SK-N-SH (cell line): ENCODE results near the gene TTLL6. TPM values are rescaled to one million over a fixed set of nuclear protein-coding genes. Genes with fewer than 3 reads are reported as not detected.

ENCODE experiments used
- CTCF ChIA-PET: fragments of 300-600, 350-600 bp; formaldehyde crosslinking; extraction: SDS; loops from one replicate; lab custom pipeline; 2021; lab: Yijun Ruan, JAX
- POLR2A ChIA-PET: fragments of 350-600 bp; sonication (Branson Sonifier 250); formaldehyde crosslinking; extraction: SDS; loops from one replicate; lab custom pipeline; 2020; ENCODE audit warnings: antibody characterized with exemption, inconsistent platforms; lab: Yijun Ruan, JAX
- DNase-seq: peaks from one replicate; pipeline ENCODE4 v3.0.0; 2012
- H2AFZ ChIP-seq: fragments of 200-600 bp; sonication (generic); 2 replicates; pipeline ENCODE4 v1.8.1; 2016; ENCODE audit warnings: antibody characterized with exemption, mild to moderate bottlenecking, low read depth
- H3F3A ChIP-seq: fragments of 200-600 bp; sonication (generic); replicated peaks from 2 replicates; pipeline ENCODE3; 2016; ENCODE audit warnings: antibody characterized with exemption, mild to moderate bottlenecking; ENCODE audit not compliant: insufficient read depth
- H3K27ac ChIP-seq, 2 experiments: fragments of 200-500 bp in 1 of 2; fragments of 200-600 bp in 1 of 2; sonication (Bioruptor generic) in 1 of 2; sonication (generic), shearing (Covaris generic) in 1 of 2; 2 replicates each; pipeline versions ENCODE4 v1.5.1 to v1.6.1; 2014 to 2016; ENCODE audit warnings: low read depth in 2 of 2, inconsistent platforms in 1 of 2, low read length in 1 of 2, mild to moderate bottlenecking in 1 of 2, mixed read lengths in 1 of 2
- H3K27me3 ChIP-seq: fragments of 200-600 bp; sonication (generic), shearing (Covaris generic); 2 replicates; pipeline ENCODE4 v1.6.1; 2016; ENCODE audit warnings: mixed run types; ENCODE audit not compliant: insufficient read depth
- H3K36me3 ChIP-seq, 2 experiments: fragments of 200-500 bp in 1 of 2; fragments of 200-600 bp in 1 of 2; sonication (Bioruptor generic) in 1 of 2; sonication (generic) in 1 of 2; replicated peaks in 1 of 2; 2 replicates each; pipeline versions ENCODE3 to v1.5.1; 2014 to 2016; ENCODE audit warnings: low read length in 1 of 2, mild to moderate bottlenecking in 1 of 2; ENCODE audit not compliant: insufficient read depth in 2 of 2, control insufficient read depth in 1 of 2
- H3K4me1 ChIP-seq, 2 experiments: fragments of 200-500 bp in 1 of 2; fragments of 200-600 bp in 1 of 2; sonication (Bioruptor generic) in 1 of 2; sonication (generic), shearing (Covaris generic) in 1 of 2; 2 replicates each; pipeline versions ENCODE4 v1.5.1 to v1.6.1; 2014 to 2016; ENCODE audit warnings: low read depth in 1 of 2, low read length in 1 of 2, mixed run types in 1 of 2; ENCODE audit not compliant: insufficient read depth in 2 of 2, control insufficient read depth in 1 of 2
- H3K4me2 ChIP-seq: fragments of 200-600 bp; sonication (generic), shearing (Covaris generic); 2 replicates; pipeline ENCODE4 v1.6.1; 2017; ENCODE audit warnings: mixed run types
- H3K4me3 ChIP-seq, 2 experiments: fragments of 200-500 bp in 1 of 2; fragments of 200-600 bp in 1 of 2; sonication (Bioruptor generic) in 1 of 2; sonication (generic), shearing (Covaris generic) in 1 of 2; 2 replicates each; pipeline versions ENCODE4 v1.5.1 to v1.8.1; 2014 to 2016; ENCODE audit warnings: low read depth in 2 of 2, inconsistent platforms in 1 of 2, low read length in 1 of 2, mild to moderate bottlenecking in 1 of 2, mixed read lengths in 1 of 2, moderate library complexity in 1 of 2
- H3K79me2 ChIP-seq: fragments of 200-600 bp; sonication (generic); 2 replicates; pipeline ENCODE4 v1.8.1; 2017; ENCODE audit warnings: mild to moderate bottlenecking; ENCODE audit not compliant: insufficient read depth
- H3K9ac ChIP-seq: fragments of 200-600 bp; sonication (generic); 2 replicates; pipeline ENCODE4 v1.6.1; 2017; ENCODE audit warnings: mixed run types
- H3K9me2 ChIP-seq: fragments of 200-600 bp; sonication (generic); 2 replicates; pipeline ENCODE4 v1.6.1; 2017; ENCODE audit warnings: mixed run types
- H3K9me3 ChIP-seq: fragments of 200-600 bp; sonication (generic); 2 replicates; pipeline ENCODE4 v1.6.1; 2017; ENCODE audit warnings: mixed run types, mild to moderate bottlenecking, moderate library complexity
- H4K20me1 ChIP-seq: fragments of 200-600 bp; sonication (generic); 2 replicates; pipeline ENCODE4 v1.6.1; 2017; ENCODE audit warnings: mild to moderate bottlenecking, mixed run types; ENCODE audit not compliant: insufficient read depth
- CTCF ChIP-seq: fragments of 200-600 bp; sonication (generic); IDR thresholded peaks from 2 replicates; pipeline ENCODE4 v1.6.1; 2017; ENCODE audit warnings: antibody characterized with exemption, mild to moderate bottlenecking, moderate library complexity
- EP300 ChIP-seq, 2 experiments: IDR thresholded peaks; 2 replicates each; pipeline versions ENCODE4 v1.4.0 to v1.6.1; 2012; ENCODE audit warnings: borderline replicate concordance in 1 of 2, low read depth in 1 of 2, low read length in 1 of 2
- GATA2 ChIP-seq: sonication (generic); formaldehyde crosslinking; IDR thresholded peaks from 2 replicates; pipeline ENCODE4 v1.5.0; 2020; ENCODE audit warnings: mild to moderate bottlenecking, missing genetic modification reagents
- JUND ChIP-seq: IDR thresholded peaks from 2 replicates; pipeline ENCODE4 v1.4.0; 2012
- MAX ChIP-seq: IDR thresholded peaks from 2 replicates; pipeline ENCODE4 v1.4.0; 2012; ENCODE audit warnings: low read depth
- MXI1 ChIP-seq: IDR thresholded peaks from 2 replicates; pipeline ENCODE4 v1.6.1; 2012; ENCODE audit warnings: mild to moderate bottlenecking, low read depth, low read length, improper control_type of control experiment
- NFIC ChIP-seq: IDR thresholded peaks from 2 replicates; pipeline ENCODE4 v1.4.0; 2012; ENCODE audit warnings: borderline replicate concordance
- NRF1 ChIP-seq: IDR thresholded peaks from 2 replicates; pipeline ENCODE4 v1.6.1; 2012; ENCODE audit warnings: low read depth, mild to moderate bottlenecking, low read length
- PBX3 ChIP-seq: IDR thresholded peaks from 2 replicates; pipeline ENCODE4; 2012
- POLR2AphosphoS5 ChIP-seq: IDR thresholded peaks from 2 replicates; pipeline ENCODE4 v1.6.1; 2012; ENCODE audit warnings: low read depth, low read length
- RAD21 ChIP-seq: IDR thresholded peaks from 2 replicates; pipeline ENCODE4 v1.6.1; 2012; ENCODE audit warnings: mild to moderate bottlenecking, low read length
- RCOR1 ChIP-seq: fragments of 150-350 bp; IDR thresholded peaks from 2 replicates; pipeline ENCODE4 v1.6.1; 2017; ENCODE audit warnings: antibody characterized with exemption, low read length
- RFX5 ChIP-seq: IDR thresholded peaks from 2 replicates; pipeline ENCODE4 v1.6.1; 2012; ENCODE audit warnings: mild to moderate bottlenecking, improper control_type of control experiment, low read length
- RXRA ChIP-seq: IDR thresholded peaks from 2 replicates; pipeline ENCODE4 v1.4.0; 2012; ENCODE audit warnings: low read depth, mild to moderate bottlenecking, borderline replicate concordance
- SIN3A ChIP-seq: IDR thresholded peaks from 2 replicates; pipeline ENCODE4 v1.6.1; 2012; ENCODE audit warnings: low read depth, mild to moderate bottlenecking, low read length, moderate library complexity, borderline replicate concordance
- SMC3 ChIP-seq: IDR thresholded peaks from 2 replicates; pipeline ENCODE4 v1.6.1; 2012; ENCODE audit warnings: low read depth, low read length, improper control_type of control experiment
- TAF1 ChIP-seq: IDR thresholded peaks from 2 replicates; pipeline ENCODE4 v1.6.1; 2012; ENCODE audit warnings: low read depth, mild to moderate bottlenecking, low read length, moderate library complexity, borderline replicate concordance
- TEAD4 ChIP-seq: IDR thresholded peaks from 2 replicates; pipeline ENCODE4 v1.4.0; 2012; ENCODE audit warnings: mild to moderate bottlenecking, borderline replicate concordance; ENCODE audit not compliant: insufficient read depth
- USF2 ChIP-seq: fragments of 150-350 bp; IDR thresholded peaks from 2 replicates; pipeline ENCODE4 v1.6.1; 2017; ENCODE audit warnings: antibody characterized with exemption, low read length, low read depth, borderline replicate concordance
- YY1 ChIP-seq: IDR thresholded peaks from 2 replicates; pipeline ENCODE4 v1.4.0; 2012; ENCODE audit warnings: low read depth, mild to moderate bottlenecking
- WGBS: methylation state at CpG from one replicate; pipeline ENCODE4 v1.1.6; 2017; ENCODE audit warnings: low lambda C conversion rate; 5-methylcytosine and 5-hydroxymethylcytosine counted together
- polyA plus RNA-seq, 3 experiments: library from polyadenylated mRNA; depleted of rRNA; stranded (reverse); fragments of >200 nt; gene quantifications; 2 replicates each; pipeline ENCODE4 v1.2.3, GENCODE V29; 2012

Gene TTLL6
- polyA plus RNA-seq, 1 of the 3 experiments (the other 2 are of a cell fraction) = 3.1 TPM

DNA sequence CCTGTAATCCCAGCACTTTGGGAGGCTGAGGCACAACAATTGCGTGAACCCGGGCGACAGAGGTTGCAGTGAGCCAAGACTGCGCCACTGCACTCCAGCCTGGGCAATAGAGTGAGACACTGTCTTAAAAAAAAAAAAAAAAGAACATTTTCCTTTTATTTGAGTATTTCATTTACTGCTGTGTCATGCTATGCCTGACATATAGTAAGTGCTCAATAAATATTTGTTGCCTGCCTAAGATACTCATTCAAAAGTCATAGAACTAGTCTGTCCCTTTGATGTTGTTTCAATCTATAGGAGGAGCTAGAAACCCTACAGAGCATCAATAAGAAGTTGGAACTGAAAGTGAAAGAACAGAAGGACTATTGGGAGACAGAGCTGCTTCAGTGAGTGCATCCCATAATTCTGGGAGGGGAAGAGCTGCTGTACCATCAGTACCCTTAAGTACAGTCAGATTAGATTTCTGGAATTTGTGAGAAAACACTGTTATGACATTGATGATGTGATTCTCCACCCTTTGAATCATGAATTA, 33.8 kb upstream of the TTLL6 start:
- Histone ChIP-seq H4K20me1 (no peaks in the 10 kb centered on the region), H3K27ac (no peak overlapping the region), H2AFZ (no peak overlapping the region), H3K4me3 (no peak overlapping the region), H3K4me2 (no peak overlapping the region), H3K79me2 (no peaks in the 10 kb centered on the region), H3K4me1 (no peaks in the 10 kb centered on the region), H3F3A (peaks cover 7% of the 10 kb centered on the region), H3K9me2 (no peaks in the 10 kb centered on the region), H3K9me3 (no peaks in the 10 kb centered on the region), H3K27me3 (no peaks in the 10 kb centered on the region), H3K9ac (no peak overlapping the region), H3K36me3 (peaks cover 68 to 78% of the 10 kb centered on the region in 2 experiments)
- no peak for DNase-seq
- ChIA-PET POLR2A (no interaction called here), CTCF (interaction anchor here (0.7 to 3.0 kb wide), 3 partner anchors 28 to 181 kb away, joined by 3 to 20 read pairs (median 5); no protein-coding TSS in a partner anchor)
- WGBS = 96% methylated on average over 4 of the region's 4 CpGs
- TF ChIP-seq MAX (no peak), SMC3 (no peak), GATA2 (CRISPR knock-in tag) (no peak), PBX3 (no peak), SIN3A (no peak), MXI1 (no peak), NFIC (no peak), TEAD4 (no peak), RFX5 (no peak), USF2 (no peak), RXRA (no peak), TAF1 (no peak), RCOR1 (no peak), EP300 (IDR thresholded peaks at IDR 0.05; ENCODE audit: borderline replicate concordance in 1 of 2, low read depth in 1 of 2, low read length in 1 of 2) (no peak), YY1 (no peak), RAD21 (no peak), NRF1 (no peak), JUND (no peak), POLR2AphosphoS5 (no peak), CTCF (no peak)
